ENCODE data around the gene ZNF618. TPM values are rescaled to one million over a fixed set of nuclear protein-coding genes. Genes with fewer than 3 reads are reported as not detected.

Gene ZNF618
- total RNA-seq, 2 donors from 2014 or later: 11.9 to 17.1 TPM

DNA sequence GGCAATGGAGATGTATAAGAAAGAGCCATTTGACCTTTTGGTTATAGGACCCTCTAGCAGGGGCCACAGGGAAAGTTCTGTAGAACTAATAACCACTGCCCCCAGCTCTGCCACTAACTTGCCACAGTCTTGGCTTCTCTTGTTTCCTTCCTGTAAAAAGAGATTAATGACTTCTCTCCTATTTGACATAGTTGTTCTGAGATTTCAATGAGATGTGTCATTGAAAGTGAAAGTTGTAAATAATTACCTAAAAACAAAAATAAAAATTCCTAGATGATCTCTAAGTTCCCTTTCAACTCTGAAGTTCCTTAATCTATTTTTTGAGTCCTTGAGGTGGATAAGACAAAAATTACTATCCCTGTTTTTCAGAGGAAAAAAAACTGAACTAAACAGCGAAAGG is 224.4 kb downstream of the ZNF618 start:
- no peaks in the 10 kb centered on the region for H3K9me3 ChIP-seq
- ATAC-seq (no peak), DNase-seq (no peak)
- intact Hi-C loops (cut with DNase I): no loop called here
- no peak overlapping the region for H3K4me3 ChIP-seq
- WGBS, 2 donors: 56 to 59% methylated on average over 1 of the region's 1 CpG
- no peaks in the 10 kb centered on the region for H3K36me3 ChIP-seq (replicated peaks in 1 of 2; ENCODE audit: insufficient read depth in 1 of 2, low read depth in 2 of 2)
- H3K27me3 ChIP-seq: no peaks in the 10 kb centered on the region
- TF ChIP-seq, protein P1, sequence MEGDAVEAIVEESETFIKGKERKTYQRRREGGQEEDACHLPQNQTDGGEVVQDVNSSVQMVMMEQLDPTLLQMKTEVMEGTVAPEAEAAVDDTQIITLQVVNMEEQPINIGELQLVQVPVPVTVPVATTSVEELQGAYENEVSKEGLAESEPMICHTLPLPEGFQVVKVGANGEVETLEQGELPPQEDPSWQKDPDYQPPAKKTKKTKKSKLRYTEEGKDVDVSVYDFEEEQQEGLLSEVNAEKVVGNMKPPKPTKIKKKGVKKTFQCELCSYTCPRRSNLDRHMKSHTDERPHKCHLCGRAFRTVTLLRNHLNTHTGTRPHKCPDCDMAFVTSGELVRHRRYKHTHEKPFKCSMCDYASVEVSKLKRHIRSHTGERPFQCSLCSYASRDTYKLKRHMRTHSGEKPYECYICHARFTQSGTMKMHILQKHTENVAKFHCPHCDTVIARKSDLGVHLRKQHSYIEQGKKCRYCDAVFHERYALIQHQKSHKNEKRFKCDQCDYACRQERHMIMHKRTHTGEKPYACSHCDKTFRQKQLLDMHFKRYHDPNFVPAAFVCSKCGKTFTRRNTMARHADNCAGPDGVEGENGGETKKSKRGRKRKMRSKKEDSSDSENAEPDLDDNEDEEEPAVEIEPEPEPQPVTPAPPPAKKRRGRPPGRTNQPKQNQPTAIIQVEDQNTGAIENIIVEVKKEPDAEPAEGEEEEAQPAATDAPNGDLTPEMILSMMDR (IDR thresholded peaks at IDR 0.05): no peak
- TF ChIP-seq POLR2A (IDR thresholded peaks at IDR 0.05): no peak
- peak overlapping the region; percentile 75 to 94 (median 85) for H3K27ac ChIP-seq
- H3K4me1 ChIP-seq: peaks cover 47% of the 10 kb centered on the region

DNA sequence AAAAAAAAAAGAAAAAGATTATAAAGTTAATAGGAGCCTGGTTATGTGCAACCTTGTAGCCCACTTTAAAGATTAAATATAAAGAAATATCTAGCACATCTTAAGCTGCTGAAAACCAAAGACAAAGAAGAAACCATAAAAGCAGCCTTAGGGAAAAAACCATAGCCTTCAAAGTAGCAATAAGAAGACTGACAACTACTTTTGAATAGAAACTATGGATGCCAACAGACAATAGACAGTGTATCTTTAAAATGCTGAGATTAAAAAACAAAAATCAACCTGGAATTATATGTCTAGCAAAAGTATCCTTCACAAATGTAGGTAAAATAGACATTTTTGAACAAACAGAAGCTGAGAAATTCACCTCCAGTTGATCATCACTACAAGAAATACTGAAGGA is 226.4 kb downstream of the ZNF618 start:
- no peaks in the 10 kb centered on the region for H3K27me3 ChIP-seq
- H3K9me3 ChIP-seq: no peaks in the 10 kb centered on the region
- H3K36me3 ChIP-seq (replicated peaks in 1 of 2; ENCODE audit: insufficient read depth in 1 of 2, low read depth in 2 of 2): no peaks in the 10 kb centered on the region
- ATAC-seq: no peak
- TF ChIP-seq, protein P1 (IDR thresholded peaks at IDR 0.05): no peak
- no peak for TF ChIP-seq POLR2A (IDR thresholded peaks at IDR 0.05)
- intact Hi-C loops (cut with DNase I): no loop called here
- H3K4me3 ChIP-seq: no peak overlapping the region
- peaks cover 33% of the 10 kb centered on the region for H3K4me1 ChIP-seq
- no peak for DNase-seq
- no peak overlapping the region for H3K27ac ChIP-seq

GRCh38 chr9:114105236-114105635 is 229.1 kb downstream of the ZNF618 start:
- Histone ChIP-seq H3K9me3 (no peaks in the 10 kb centered on the region), H3K27ac (no peak overlapping the region), H3K36me3 (replicated peaks in 1 of 2; ENCODE audit: insufficient read depth in 1 of 2, low read depth in 2 of 2) (no peaks in the 10 kb centered on the region), H3K27me3 (no peaks in the 10 kb centered on the region), H3K4me1 (peaks cover 16% of the 10 kb centered on the region), H3K4me3 (no peak overlapping the region)
- intact Hi-C loops (cut with DNase I): loop anchor here (5.0 kb wide), 1 partner anchor 187 kb away; no protein-coding TSS in a partner anchor
- DNase-seq (no peak), ATAC-seq (no peak)
- no peak for TF ChIP-seq POLR2A (IDR thresholded peaks at IDR 0.05)
- TF ChIP-seq, protein P1 (IDR thresholded peaks at IDR 0.05): no peak
- 64 to 68% methylated on average over 5 of the region's 5 CpGs for WGBS, 2 donors

Other genes starting within 250 kb of the ZNF618 start
- 100 to 1,000 TPM in 1 of 2 donors, 10 to 100 TPM in 1; 53.4 to 307 TPM for gene AMBP, start 202.0 kb downstream of the ZNF618 start, total RNA-seq
- gene KIF12, start 223.0 kb downstream of the ZNF618 start, total RNA-seq: 100 to 1,000 TPM; 135 to 249 TPM